WERI-Rb-1 (cell line): ENCODE measurements around the gene COL4A6.

Source experiments
- DNase-seq: peaks from one replicate; pipeline ENCODE4 v3.0.0-alpha.2; 2020
- H3K27ac ChIP-seq: fragments of 250-450 bp; sonication (Bioruptor Pico); 2 replicates; pipeline ENCODE4 v1.5.1; 2020; ENCODE audit warnings: mild to moderate bottlenecking, moderate library complexity
- H3K27me3 ChIP-seq: fragments of 250-450 bp; sonication (Bioruptor Pico); 2 replicates; pipeline ENCODE4 v1.5.1; 2021; ENCODE audit warnings: mild to moderate bottlenecking, low read depth, moderate library complexity; ENCODE audit not compliant: insufficient read depth, severe bottlenecking
- H3K36me3 ChIP-seq: fragments of 250-450 bp; sonication (Bioruptor Pico); 2 replicates; pipeline ENCODE4 v1.5.1; 2020; ENCODE audit warnings: mild to moderate bottlenecking, moderate library complexity
- H3K4me3 ChIP-seq: 2 replicates; pipeline ENCODE4 v1.5.1; 2011; ENCODE audit warnings: low read depth, mild to moderate bottlenecking, control low read depth, low read length
- H3K9me3 ChIP-seq: fragments of 250-450 bp; sonication (Bioruptor Pico); 2 replicates; pipeline ENCODE4 v1.5.1; 2021; ENCODE audit warnings: mild to moderate bottlenecking, moderate library complexity; ENCODE audit not compliant: severe bottlenecking
- TF ChIP-seq, protein P1 (sequence below): IDR thresholded peaks from 2 replicates; pipeline ENCODE4 v1.5.1; 2011; ENCODE audit warnings: low read depth, mild to moderate bottlenecking, control low read depth, inconsistent platforms, low read length

The COL4A6 gene

DNA sequence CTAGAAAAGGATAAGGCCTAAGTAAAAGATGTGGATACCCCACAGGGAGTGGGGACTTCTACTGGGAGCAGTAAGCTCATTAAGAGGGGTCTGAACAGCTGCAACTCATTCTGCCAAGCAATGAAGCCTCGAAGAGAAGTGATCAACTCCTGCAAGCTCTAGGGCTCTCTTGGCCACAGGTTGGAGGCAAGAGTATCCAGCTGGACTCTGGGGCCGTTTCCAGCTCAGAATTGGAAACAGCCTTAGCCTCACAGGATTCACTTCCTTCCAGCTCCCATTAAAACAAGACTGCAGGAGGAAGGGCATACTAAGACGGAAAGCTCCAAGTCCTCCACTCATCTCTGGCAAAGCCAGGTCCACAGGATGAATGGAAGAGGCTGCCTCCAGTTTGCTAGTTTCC lies 220.3 kb downstream of the COL4A6 start:
- H3K27ac ChIP-seq, result no peak overlapping the region
- no peaks in the 10 kb centered on the region for H3K36me3 ChIP-seq
- H3K27me3 ChIP-seq, result peaks cover 50% of the 10 kb centered on the region
- no peak for DNase-seq
- TF ChIP-seq, protein P1, sequence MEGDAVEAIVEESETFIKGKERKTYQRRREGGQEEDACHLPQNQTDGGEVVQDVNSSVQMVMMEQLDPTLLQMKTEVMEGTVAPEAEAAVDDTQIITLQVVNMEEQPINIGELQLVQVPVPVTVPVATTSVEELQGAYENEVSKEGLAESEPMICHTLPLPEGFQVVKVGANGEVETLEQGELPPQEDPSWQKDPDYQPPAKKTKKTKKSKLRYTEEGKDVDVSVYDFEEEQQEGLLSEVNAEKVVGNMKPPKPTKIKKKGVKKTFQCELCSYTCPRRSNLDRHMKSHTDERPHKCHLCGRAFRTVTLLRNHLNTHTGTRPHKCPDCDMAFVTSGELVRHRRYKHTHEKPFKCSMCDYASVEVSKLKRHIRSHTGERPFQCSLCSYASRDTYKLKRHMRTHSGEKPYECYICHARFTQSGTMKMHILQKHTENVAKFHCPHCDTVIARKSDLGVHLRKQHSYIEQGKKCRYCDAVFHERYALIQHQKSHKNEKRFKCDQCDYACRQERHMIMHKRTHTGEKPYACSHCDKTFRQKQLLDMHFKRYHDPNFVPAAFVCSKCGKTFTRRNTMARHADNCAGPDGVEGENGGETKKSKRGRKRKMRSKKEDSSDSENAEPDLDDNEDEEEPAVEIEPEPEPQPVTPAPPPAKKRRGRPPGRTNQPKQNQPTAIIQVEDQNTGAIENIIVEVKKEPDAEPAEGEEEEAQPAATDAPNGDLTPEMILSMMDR, result no peak
- H3K9me3 ChIP-seq, result no peaks in the 10 kb centered on the region
- no peak overlapping the region for H3K4me3 ChIP-seq

DNA sequence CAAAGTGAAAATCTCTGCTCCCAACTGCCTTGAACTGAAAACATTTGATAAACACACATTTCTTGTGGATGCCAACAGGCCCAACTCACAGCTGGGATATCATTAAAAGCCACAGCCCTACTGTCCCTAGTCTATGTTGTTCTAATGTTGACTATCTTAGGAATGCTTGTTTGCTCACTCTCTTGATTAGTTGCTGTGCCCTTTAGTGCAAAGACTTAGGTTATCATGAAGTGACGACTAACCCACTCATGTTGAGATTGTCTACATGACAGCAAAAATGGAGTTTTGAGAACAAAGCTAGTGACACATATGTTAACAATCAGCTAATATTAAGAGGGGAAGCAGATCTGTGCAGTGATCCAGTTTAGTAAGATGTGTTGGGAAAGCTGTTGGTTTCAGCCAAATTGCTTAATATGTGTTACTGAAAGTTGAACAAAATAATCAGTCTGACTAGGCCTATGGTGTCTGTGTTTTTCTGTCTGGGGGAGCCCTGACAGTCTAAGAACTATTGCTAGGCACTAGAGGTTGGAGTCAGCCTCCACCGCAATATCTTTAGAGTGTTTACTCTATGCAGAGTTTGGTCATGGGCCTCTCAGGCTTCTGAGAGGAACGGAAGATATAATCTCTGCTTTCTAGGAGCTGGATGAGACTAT lies 221.2 kb downstream of the COL4A6 start:
- no peaks in the 10 kb centered on the region for H3K9me3 ChIP-seq
- H3K27me3 ChIP-seq, result peaks cover 54% of the 10 kb centered on the region
- no peaks in the 10 kb centered on the region for H3K36me3 ChIP-seq
- DNase-seq, result no peak
- H3K27ac ChIP-seq, result no peak overlapping the region
- TF ChIP-seq, protein P1, result no peak
- H3K4me3 ChIP-seq, result no peak overlapping the region

DNA sequence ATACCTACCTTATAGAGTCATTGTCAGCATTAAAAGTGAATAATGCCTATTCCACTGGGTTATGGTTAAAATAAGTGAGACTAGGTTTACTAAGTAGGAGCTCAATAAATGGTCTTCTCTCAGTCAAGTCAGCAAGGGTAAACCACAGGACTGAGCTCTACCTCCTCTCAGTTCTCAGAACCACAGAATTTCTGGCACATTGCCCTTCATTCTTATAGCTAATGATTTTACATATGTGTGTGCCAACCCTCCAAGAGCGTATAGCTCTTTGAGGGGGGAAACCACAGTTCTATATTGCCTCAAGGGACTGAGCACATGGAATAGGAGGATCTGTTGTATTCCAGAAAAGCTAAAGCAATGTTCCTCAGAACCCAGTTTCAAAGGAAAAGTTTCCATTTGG lies 221.8 kb downstream of the COL4A6 start:
- H3K27me3 ChIP-seq, result peaks cover 51% of the 10 kb centered on the region
- no peak overlapping the region for H3K27ac ChIP-seq
- H3K4me3 ChIP-seq, result no peak overlapping the region
- no peak for DNase-seq
- H3K9me3 ChIP-seq, result no peaks in the 10 kb centered on the region
- no peaks in the 10 kb centered on the region for H3K36me3 ChIP-seq
- TF ChIP-seq, protein P1, result no peak

DNA sequence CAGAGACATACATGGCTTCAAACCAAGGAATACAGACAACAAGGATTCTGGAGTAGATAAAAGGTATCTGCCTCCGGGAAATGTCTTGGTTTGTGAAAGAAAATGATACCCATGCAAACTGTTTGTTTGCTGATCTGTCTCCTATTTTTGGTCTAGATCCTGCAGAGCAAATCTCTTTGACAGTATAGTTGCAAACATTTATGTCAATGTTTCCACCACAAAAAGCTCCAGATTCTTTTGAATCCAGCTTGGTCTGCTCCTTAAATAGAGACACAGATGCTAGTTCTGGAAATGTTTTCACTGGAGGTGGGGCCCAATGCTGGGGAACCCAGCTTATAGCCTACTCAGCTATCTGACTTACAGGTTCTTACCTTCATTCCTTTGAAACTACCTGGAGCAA lies 226.9 kb downstream of the COL4A6 start:
- no peak for DNase-seq
- TF ChIP-seq, protein P1, result no peak
- Histone ChIP-seq H3K4me3 (no peak overlapping the region), H3K27me3 (peaks cover 41% of the 10 kb centered on the region), H3K36me3 (no peaks in the 10 kb centered on the region), H3K27ac (no peak overlapping the region), H3K9me3 (no peaks in the 10 kb centered on the region)

DNA sequence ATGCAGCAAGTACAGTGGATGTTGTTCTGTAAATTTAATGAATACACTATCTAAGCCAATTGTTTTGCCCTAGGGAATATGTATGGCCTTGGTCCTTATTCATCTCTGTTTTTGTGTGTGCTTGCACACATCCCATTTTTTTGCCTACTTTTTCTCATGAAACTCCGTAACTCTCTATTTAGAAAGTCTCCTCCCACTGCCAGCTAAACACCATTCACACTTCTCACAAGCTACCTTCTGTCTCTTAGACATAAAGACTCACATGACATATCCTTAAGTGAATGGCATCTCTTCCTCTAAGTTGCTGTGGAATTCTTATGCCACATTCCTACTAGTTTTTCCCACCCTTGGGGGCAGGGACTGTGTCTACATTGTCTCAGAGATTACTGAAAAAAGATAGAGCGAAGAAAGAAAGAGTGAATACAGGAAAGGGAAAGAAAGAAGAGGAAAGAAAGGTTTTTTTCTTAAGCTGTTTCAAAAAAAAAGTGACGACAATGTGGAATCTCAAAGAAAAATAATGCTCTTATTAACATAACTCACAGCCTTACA lies 229.1 kb downstream of the COL4A6 start:
- peaks cover 33% of the 10 kb centered on the region for H3K27me3 ChIP-seq
- no peak overlapping the region for H3K27ac ChIP-seq
- no peaks in the 10 kb centered on the region for H3K36me3 ChIP-seq
- DNase-seq, result no peak
- H3K9me3 ChIP-seq, result no peaks in the 10 kb centered on the region
- H3K4me3 ChIP-seq, result no peak overlapping the region
- TF ChIP-seq, protein P1, result no peak

DNA sequence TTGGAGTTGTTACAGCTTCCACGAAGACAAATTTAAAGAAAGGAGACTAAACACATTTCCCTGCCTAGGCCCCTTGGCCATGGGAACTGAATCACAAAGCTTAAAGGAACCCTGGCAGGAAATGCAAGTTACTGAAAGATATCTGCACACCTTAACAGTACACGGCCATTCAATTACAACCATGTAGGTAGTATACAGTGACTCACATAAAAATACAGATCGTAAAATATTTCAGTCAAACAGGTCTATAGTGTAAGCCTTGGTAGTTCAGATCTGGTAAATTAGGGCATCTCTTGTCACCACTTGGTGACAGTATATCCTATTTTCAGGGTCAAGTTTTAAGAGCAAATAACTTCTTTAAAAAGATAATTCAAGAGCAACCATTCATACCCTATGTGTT lies 234.7 kb downstream of the COL4A6 start:
- H3K27me3 ChIP-seq, result peaks cover 48% of the 10 kb centered on the region
- H3K36me3 ChIP-seq, result no peaks in the 10 kb centered on the region
- H3K27ac ChIP-seq, result no peak overlapping the region
- no peak overlapping the region for H3K4me3 ChIP-seq
- DNase-seq, result no peak
- H3K9me3 ChIP-seq, result no peaks in the 10 kb centered on the region
- TF ChIP-seq, protein P1, result no peak
